ENCODE measurements around the gene ADAMTS4. TPM values are rescaled to one million over a fixed set of nuclear protein-coding genes. Genes with fewer than 3 reads are reported as not detected.

Gene ADAMTS4
- total RNA-seq, 1 experiment from 2014 or later: 9.1 TPM

- no peak for DNase-seq (ENCODE audit: low spot score)
- no peak for ATAC-seq
- POLR2A ChIA-PET: no interaction called here
- TF ChIP-seq ZBTB21 (CRISPR knock-in tag; IDR thresholded peaks at IDR 0.05; ENCODE audit: borderline replicate concordance) (no peak), EMX1 (CRISPR knock-in tag; IDR thresholded peaks at IDR 0.05) (no peak), ATF1 (CRISPR knock-in tag; IDR thresholded peaks at IDR 0.05) (no peak), ZSCAN18 (CRISPR knock-in tag; IDR thresholded peaks at IDR 0.05) (no peak)
- no peaks in the 10 kb centered on the region for H3K27me3 Mint-ChIP-seq (ENCODE audit: low read depth)
- CTCF ChIA-PET: no interaction called here
- peaks cover 48% of the 10 kb centered on the region for H3K36me3 Mint-ChIP-seq
- no peak overlapping the region for H3K4me3 Mint-ChIP-seq
- no peak overlapping the region for H3K27ac Mint-ChIP-seq
- peaks cover 20% of the 10 kb centered on the region for H3K4me1 Mint-ChIP-seq
- no peaks in the 10 kb centered on the region for H3K9me3 Mint-ChIP-seq
These were observed 25.1 kb downstream of the ADAMTS4 start for GRCh38 chr1:161173711-161174110.

GRCh38 chr1:161172776-161173376 is 26.0 kb downstream of the ADAMTS4 start:
- H3K36me3 Mint-ChIP-seq: peaks cover 48% of the 10 kb centered on the region
- TF ChIP-seq CTCF (IDR thresholded peaks at IDR 0.05) (no peak), PRDM15 (CRISPR knock-in tag; IDR thresholded peaks at IDR 0.05) (no peak), SMAD3 (CRISPR knock-in tag; IDR thresholded peaks at IDR 0.05; ENCODE audit: borderline replicate concordance) (no peak), ZNF138 (CRISPR knock-in tag; conservative IDR thresholded peaks at IDR 0.05) (no peak), ATF6 (CRISPR knock-in tag; IDR thresholded peaks at IDR 0.05) (no peak), ZNF423 (CRISPR knock-in tag; IDR thresholded peaks at IDR 0.05) (no peak), SP1 (CRISPR knock-in tag; conservative IDR thresholded peaks at IDR 0.05) (no peak), ELF4 (CRISPR knock-in tag; IDR thresholded peaks at IDR 0.05; ENCODE audit: low read depth) (no peak), KAT7 (CRISPR knock-in tag; IDR thresholded peaks at IDR 0.05; ENCODE audit: borderline replicate concordance) (no peak), RELA (CRISPR knock-in tag; IDR thresholded peaks at IDR 0.05; ENCODE audit: borderline replicate concordance) (no peak), MYBL2 (CRISPR knock-in tag; IDR thresholded peaks at IDR 0.05) (no peak), ESRRA (CRISPR knock-in tag; IDR thresholded peaks at IDR 0.05; ENCODE audit: borderline replicate concordance) (no peak)
- DNase-seq (ENCODE audit: low spot score): no peak
- H3K4me3 Mint-ChIP-seq: no peak overlapping the region
- ATAC-seq: no peak
- no peaks in the 10 kb centered on the region for H3K9me3 Mint-ChIP-seq
- ChIA-PET CTCF (interaction anchor here (2.5 kb wide), 1 partner anchor 53 kb away, joined by 9 read pairs; the partner anchor contains the start of gene TOMM40L), POLR2A (no interaction called here)
- H3K4me1 Mint-ChIP-seq: peaks cover 13% of the 10 kb centered on the region
- no peaks in the 10 kb centered on the region for H3K27me3 Mint-ChIP-seq (ENCODE audit: low read depth)
- no peak overlapping the region for H3K27ac Mint-ChIP-seq
